Brain pericyte (primary cell): Measurements from ENCODE around the gene TSPAN31.
"Not testable (repeated sequence)": the region's sequence is repeated elsewhere in the genome, so short reads cannot be mapped to it uniquely, and the experiment has no call there.

Experiments
- DNase-seq: peaks from one replicate; pipeline ENCODE4 v3.0.0-alpha.2; 2012; ENCODE audit warnings: low read depth, low spot score

Gene TSPAN31

DNA sequence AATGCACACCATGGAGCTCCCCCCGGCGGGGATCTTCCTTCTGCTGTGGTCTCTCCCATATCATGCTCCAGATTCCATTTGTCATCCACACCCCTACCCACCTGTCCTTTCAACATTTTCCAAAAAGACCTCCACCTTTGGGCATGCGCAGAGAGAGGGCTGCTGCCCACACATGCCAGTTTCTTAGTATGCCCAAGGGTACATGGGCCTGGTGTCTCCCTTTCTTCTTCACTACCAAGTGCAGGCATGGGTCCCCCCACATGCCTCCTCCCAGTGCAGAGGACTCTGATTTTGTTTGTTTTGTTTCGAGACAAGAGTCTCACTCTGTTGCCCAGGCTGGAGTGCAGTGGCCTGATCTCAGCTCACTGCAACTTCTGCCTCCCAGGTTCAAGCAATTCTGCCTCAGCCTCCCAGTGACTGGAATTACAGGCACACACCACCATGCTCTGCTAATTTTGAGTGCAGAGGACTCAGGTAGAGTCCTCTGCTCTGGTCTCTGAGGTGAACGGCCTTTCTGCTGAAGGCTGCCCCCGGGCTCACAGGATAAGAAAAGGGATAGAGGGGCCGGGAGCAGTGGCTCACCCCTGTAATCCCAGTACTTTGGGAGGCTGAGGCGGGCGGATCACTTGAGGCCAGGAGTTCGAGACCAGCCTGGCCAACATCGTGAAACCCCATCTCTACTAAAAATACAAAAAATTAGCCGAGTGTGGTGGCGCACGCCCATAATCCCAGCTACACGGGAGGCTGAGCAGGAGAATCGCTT, 22.8 kb upstream of the TSPAN31 start:
- not testable (repeated sequence) for DNase-seq

DNA sequence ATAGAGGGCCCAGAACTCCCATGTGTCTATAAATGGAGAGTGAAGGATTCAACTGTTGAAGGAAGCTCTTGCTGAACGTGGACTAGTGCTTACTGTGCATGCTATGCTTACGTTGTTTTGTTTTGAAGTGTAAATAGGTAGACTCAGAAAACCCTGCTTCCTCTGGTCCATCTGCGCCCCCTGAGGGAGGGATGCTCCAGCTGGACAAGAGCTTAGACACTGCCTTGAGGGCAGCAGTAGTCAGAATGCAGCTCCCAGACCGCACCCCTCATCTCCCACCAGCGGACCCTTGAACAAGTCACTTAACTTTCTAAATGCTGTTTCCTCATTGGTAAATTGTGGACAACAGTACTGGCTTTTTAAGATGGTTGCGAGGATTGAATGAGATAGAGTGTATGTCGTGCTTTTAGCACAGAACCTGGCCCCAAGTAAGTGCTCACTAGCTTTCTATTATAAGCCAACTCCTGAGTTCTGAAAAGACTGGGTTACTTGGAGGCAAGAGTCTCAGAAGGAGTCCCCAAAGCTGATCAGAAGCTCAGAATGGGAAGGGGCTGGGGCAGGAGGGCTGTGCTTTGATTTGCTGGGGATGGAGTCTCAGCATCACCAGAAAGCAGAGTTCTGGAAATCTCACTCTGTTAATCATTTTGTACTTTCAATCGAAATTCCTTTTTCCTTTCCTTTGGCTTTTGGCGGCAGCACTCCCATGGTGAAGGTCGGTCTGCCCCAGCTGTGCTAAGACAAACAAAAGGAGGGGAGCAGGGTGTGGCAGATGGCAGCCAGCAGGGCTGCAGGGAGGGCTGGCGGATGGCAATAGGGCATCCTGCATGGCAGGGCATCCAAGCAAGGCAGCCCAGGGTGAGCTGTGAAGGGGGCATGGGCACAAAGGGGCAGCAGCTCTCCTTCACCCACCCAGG, 21.9 kb upstream of the TSPAN31 start:
- no peak for DNase-seq

DNA sequence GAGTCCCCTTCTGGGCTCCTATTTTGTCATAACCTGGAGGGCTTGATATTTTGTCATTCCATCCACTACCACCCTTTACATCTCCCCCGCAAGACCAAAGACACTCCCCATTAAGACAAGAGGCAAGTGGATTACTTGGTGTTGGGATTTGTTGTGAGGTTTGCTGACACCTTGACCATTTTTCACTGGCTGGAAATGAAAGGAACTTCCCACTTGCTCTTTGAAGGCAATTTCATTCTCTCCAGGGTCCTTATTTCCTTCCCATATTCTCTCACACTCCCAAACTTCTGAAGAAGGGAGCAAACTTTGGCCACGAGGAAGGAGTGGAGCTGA, 21.2 kb upstream of the TSPAN31 start:
- DNase-seq: no peak

DNA sequence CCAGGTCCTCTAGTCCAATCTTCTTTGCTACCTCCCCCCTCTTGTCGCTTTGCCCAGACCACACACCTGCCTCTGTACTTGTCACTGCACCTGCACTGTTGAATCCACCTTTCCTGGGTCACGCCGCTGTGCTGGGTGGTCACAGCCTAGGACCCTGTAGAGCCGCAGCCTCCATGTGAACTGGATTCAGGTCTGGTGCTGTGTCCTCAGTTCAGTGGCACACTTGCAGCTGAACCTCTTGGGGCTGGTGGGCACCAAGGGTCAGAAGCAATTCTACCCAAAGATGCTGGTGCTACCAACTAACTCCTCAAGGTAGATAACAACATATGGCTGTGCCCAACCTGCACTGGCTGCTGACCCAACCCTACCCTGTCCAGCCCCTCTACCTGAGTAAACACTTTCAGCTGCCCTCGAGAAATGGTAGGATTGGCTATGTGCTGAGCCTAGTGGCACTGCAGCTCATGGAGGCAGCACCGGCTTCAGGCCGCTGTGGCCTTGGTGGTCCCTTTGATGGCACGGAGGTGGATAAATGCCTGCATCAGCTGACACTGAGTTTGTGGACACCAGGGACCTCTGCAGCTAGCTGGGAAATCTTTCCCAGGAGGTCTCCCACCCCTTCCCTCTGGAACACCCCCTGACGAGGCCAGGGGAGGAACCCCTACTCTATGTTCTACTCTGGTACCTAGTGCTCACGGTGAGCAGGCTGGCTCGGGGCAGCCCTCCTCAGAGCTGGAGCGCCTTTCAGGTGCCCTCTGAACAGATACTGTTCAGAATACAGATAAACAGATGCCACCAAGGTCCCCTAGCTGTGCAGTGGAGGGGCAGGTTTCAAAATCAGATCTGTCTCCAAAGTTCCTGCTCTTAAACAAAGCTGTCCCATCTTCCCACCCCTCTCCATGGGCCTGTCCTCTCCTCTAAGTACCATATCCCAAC, 20.6 kb upstream of the TSPAN31 start:
- no peak for DNase-seq

DNA sequence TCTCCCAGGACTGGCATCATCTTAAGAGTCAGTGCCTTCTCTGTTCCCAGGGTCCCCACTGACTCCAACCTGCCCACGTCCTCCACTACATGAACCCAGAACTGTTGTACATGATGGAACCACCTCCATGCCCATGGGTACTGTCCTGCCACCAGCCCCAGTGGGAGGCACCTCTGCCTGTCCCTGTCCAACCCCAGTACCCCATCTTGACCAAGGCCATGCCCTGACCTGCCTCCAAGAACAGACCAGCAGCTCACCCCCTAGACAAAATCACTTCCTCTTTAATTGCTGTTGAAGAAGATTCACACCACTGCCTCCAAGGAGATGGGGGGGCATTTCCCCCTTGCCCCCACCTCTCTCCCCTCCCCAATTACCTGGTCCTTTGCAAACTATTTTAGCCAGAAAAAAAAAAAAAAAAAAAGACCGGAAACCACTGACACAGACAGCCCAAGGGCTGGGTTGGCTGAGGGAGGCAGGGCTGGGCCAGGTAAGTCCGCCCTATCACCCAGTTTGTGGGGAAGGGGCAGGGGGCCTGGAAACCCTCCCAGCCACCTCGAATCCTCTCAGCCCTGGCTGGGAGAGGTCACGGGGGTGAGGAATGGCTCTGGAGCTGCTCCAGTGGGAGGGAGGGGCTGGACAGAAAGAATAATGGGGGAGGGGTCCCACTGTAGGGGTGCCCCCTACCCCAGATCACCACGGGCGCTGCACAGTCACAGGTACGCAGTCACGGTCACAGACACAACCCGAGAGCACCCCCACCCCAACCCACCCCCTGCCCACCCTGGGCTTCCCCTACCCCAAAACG, 19.7 kb upstream of the TSPAN31 start:
- DNase-seq: no peak

DNA sequence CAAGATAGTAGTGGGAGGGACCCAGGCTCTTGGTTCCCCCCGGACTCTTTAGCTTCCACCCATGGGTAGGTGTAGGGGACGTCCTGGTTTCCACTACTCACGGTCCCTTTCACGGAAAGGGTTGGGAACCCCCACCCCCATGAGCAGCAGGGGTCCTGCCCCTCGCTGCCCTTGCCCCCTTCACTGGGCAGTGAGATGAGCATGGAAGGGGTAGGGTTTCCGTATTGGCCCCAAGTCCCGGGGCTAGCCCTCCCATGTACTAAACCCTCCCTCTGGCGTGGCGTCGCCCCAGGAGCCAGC, 19.0 kb upstream of the TSPAN31 start:
- DNase-seq: no peak

DNA sequence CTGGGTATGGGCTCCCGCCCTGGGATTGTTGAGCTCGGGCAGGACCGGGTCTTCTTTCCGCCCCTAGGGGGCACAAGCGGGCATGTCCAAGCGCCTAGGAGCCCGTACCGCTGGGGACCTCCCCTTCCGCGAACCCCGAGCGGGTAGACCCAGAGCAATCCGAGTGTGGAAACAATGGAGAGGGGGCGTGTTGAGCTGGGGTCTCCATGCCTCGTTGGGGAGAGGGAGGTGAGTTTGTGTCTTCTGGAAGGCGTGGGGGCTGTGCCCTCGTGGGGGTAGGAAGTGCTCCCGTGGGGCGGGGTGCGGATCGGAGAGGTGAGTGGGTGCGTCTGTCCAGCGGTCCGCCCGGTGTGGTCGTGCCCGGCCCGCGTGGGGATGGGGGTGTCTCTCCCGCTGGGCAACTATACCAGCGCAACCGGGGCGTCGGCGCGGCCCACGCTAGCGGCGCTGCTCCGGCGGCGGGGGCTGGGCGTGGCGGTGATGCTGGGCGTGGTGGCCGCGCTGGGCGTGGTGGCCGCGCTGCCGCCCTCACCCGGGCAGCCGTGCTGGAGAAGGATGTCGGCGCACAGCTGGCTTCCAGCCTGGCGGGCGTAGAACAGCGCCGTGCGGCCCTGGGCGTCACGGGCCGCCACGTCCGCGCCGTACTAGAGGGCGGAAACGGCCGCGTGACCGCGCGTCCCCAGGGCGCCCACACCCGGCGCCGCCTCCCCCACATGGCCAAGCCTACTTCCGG, 18.5 kb upstream of the TSPAN31 start:
- no peak for DNase-seq

DNA sequence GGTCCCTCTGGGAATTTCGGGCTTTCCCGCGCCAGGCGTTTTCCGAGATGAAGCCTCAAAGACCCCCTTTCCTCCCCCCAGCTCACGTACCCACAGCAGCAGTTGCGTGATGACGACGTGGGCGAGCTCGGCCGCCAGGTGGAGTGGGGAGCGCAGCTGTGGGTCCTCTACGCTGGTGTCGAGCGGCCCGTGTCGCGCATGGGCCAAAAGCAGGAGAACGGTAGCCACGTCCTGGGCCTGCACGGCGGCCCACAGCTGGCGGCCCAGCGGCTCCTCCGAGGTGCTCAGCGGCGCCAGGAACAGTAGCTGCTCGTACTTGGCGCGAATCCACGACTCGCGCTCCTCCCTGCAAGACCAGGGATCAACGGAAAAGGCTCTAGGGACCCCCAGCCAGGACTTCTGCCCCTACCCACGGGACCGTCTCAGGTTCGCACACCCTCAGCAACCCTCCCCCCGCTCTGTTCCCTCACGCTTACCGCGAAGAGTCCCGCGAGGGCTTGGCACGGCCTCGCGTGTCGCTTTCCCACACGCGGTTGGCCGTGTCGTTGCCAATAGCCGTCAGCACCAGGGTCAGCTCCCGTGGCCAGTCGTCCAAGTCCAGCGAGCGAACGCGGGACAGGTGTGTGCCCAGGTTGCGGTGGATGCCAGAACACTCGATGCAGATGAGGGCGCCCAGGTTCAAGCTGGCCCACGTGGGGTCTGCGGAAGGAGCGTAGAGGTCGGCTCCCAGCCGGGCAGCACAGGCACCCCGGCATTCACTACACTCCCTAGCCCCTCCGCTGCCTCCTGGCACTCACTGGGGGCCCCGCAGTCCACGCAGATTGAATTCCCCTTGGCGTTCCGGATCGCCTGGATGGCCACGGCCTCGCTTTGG, 17.7 kb upstream of the TSPAN31 start:
- no peak for DNase-seq

DNA sequence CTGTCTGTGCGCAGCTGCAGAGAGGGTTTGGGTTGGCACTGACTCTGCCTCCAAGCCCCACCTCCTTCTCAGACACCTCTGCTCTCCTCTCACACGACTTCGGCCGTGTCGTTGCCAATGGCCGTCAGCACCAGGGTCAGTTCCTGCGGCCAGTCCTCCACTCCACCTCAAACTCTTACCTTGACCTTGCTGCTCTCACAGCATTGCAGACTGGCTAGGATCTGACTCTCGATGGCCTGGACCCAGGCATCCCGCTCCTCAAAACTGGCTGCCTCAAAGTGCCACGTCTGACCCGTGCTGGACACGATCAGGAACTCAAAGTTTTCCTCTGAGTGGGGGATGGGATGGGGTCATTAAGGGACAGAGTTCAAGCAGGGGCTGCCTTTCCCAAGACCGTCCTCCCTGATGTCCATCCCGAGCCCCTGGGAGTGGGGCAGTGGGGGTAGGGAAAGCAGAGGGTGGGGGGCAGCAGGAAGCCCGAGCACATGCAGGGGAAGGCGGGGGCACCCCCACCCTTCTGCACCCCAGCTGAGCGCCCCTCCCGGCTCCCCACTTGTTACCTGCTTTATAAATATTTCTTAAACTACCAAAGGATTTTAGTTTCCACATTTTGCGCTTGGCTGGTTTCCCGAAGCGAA, 17.0 kb upstream of the TSPAN31 start:
- DNase-seq: no peak

DNA sequence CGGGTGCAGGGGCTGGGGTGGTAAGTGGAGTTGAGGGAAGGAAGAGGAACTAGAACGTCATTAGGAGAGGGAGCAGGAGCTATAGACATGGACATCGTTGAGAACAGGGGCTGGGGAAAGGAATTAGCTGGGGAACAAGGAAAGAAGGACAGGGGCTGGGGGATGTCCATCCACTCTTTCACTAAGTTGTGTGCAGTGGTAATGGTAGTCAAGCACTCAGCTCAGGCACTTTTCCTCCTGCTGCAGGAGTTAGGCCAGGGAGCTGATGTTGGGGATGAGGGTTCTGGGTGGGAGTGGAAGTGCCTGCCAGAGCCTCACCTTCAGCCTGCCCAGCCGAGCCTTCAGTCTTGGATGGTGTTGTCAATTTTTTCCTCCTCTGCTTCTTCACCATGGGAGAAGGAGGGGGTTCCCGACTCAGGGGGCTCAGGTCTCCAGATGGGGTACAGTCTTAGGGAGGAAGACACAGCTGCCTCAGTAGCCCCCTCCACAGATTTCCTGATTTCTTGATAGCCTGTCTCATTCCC, 15.5 kb upstream of the TSPAN31 start:
- no peak for DNase-seq

DNA sequence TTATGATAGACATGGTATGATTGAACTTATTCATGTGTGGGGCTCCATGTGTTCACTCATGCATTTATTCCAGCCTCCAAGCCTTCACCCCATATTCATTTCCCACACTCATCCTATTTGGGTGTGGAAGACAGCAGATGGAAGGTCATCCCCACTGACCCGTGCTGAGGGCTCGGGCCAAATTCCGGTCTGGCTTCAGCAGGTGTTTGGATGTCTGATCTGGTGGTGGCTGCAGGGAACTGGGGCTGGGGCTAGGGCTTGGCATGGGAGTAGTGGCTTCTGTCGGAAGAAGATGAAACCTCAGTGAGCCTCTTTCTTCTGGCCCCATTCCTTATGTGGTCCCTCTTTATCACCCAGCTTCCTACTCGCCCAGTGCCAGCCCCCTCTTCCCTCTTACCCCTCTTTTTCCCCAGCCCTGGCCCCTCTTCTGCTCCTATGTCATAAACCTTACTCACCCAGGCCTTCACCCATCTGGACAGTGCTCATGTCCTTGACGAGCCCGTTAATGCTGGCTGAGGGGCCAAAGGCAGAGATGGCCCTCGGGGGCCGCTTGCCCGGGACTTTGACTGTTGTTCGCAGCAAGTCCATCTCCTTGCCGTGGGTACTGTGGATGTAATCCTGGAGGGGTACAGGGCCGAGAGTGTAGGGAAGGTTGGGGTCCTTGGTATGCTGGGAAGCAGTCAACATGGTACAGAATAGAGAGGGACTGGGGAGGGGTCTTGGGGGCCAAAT, 14.3 kb upstream of the TSPAN31 start:
- DNase-seq: no peak

DNA sequence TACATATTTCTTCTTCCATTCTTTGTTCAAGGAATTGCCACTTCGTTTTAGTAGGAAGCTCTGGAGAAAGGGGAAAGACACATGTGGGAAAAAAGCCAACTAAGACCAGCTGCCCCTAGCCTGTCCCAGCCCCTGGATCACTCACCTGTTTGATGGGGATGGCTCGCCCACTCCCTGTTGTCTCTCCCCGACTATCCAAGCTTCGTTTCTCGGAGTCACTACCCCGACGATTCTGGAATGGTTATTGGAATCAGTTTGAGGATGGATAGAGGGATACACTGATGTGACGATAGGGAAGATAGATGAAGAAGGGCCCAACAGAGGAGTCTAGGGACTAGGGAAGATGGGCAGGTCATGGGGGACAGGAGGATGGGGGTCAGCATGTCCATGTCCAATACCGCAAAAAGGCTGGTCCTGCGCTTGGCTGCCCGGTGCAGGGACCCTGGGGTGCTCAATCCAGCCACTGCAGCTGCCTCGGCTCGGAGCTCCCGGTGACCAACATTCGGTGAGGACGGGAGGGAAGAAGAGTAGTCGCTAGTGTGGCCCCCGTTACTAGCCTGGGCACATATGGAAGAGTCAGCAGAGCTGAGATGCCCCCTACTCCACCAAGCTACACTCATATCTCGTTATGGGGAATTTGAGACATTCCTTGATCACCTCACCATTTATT, 13.3 kb upstream of the TSPAN31 start:
- no peak for DNase-seq

DNA sequence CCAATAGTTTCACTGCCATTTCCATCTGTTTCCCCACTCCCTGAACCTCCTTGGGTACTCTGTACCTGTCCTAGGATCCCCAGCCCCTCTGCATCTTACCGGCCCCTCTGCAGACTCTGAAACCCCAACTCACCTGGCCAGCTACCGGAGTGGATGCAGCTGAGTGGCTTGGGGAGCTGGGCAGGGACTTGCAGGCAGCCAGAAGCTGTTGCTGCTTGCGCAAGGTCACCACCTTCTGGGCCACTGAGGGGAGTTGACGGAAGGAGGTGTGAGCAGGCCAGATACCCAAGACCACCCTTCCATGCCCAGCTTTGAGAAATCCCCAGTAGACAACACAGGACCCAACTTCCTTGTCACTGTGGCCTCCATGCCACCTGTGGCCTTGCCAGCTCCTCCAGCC, 12.6 kb upstream of the TSPAN31 start:
- DNase-seq: no peak

DNA sequence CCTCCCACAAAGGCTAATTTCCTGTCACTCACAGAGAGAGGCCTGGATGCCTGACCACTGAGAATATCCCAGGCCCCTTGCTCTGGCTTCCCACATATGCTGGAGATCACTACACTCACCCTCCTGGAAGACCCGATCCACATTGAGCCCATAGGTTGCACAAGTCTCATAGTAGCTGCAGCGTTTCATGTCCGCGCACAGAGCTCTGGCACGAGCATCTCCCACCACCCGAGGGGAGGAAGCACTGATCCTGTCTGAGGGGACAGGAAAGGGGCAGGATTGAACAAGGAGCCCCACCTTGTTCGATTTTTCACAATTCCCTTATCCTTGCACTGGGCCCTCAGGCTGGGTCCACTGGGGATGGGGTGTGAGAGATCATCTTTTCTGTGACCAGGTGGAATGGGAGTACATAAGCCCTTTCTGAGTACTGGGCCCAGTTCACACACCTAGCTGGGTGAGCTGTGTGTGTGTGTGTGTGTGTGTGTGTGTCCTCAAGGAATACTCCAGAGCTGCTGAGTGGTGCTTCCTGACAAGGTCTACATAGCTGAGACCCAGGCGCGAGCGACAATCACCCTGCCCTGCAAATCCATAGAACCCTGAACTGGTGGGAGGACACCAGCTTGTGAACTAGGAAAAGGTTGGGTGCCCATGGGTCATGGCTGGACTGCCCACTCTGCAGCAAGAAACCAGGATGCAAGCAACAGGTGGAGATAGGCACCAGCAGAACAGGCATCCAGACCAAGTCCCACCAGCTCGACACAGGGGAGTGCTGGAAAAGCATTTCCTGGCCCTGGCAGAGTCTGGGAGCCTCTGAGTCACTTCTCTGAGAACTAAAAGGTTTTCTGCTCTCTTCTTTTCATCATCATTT, 11.9 kb upstream of the TSPAN31 start:
- no peak for DNase-seq

DNA sequence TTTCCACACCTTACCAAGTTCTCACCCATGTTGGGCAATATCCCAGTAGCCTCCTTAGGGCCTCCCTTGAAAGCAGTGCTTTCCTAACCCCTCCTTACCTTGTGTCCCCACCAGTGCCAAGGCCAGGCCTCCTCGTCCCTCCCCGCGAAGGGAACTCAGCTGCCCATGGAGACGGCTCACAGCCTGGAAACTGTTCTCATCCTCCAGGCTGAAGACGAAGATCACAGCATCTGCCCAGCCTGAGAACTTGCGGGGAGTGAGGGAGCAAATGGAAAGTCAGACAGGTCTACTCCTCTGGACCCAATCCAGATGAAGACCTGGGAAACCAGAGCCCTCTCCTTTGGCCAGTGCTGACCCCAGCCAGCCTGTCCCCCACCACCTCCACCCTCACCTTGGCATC, 10.9 kb upstream of the TSPAN31 start:
- no peak for DNase-seq

DNA sequence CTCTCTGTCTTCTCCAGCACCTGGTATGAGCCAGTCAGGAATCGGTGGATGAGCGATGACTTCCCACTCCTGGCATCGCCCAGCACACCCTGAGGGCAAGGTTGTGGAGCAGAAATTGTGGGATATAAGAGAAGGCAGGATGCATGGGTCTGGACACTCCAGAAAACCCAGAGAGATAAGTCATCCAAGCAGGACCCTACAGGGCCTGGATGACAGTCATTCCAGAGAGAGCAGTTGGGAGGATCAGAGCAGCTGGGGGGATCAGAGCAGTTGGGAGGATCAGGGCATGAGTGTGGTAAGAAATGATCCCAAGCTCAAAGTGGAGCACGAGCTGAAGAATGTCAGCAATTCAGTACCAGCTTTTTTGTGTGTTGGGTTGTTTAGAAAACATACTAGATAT, 10.2 kb upstream of the TSPAN31 start:
- no peak for DNase-seq
